HUES6 (cell line): Measurements from ENCODE around the gene IQSEC3.
"Not testable (repeated sequence)": the region's sequence is repeated elsewhere in the genome, so short reads cannot be mapped to it uniquely, and the experiment has no call there.

ENCODE experiments used
- H3K27ac ChIP-seq: 2 replicates; pipeline ENCODE4 v1.7.0; 2013; ENCODE audit warnings: low read depth, mild to moderate bottlenecking, low read length, inconsistent platforms
- H3K27me3 ChIP-seq: 2 replicates; pipeline ENCODE4 v1.6.1; 2013; ENCODE audit warnings: low read length; ENCODE audit not compliant: control insufficient read depth, insufficient read depth
- H3K36me3 ChIP-seq: 2 replicates; pipeline ENCODE4 v1.6.1; 2013; ENCODE audit warnings: low read length; ENCODE audit not compliant: control insufficient read depth, insufficient read depth
- H3K4me1 ChIP-seq: 2 replicates; pipeline ENCODE4 v1.6.1; 2013; ENCODE audit warnings: low read length; ENCODE audit not compliant: control insufficient read depth, insufficient read depth
- H3K4me3 ChIP-seq: 2 replicates; pipeline ENCODE4 v1.5.1; 2013; ENCODE audit warnings: low read depth, low read length
- H3K9ac ChIP-seq: one replicate; pipeline ENCODE4 v1.6.1; 2013; ENCODE audit warnings: mild to moderate bottlenecking, low read length
- H3K9me3 ChIP-seq: 2 replicates; pipeline ENCODE4 v1.6.1; 2013; ENCODE audit warnings: low read depth, low read length; ENCODE audit not compliant: control insufficient read depth, insufficient read depth

IQSEC3 gene

GRCh38 chr12:39555-40265 lies 26.9 kb upstream of the IQSEC3 start:
- H3K27ac ChIP-seq, H3K4me3 ChIP-seq, H3K4me1 ChIP-seq, H3K36me3 ChIP-seq, H3K27me3 ChIP-seq, H3K9ac ChIP-seq, H3K9me3 ChIP-seq: not testable (repeated sequence)

GRCh38 chr12:44352-44751 lies 22.2 kb upstream of the IQSEC3 start:
- H3K9me3 ChIP-seq, H3K36me3 ChIP-seq, H3K27me3 ChIP-seq, H3K4me3 ChIP-seq, H3K27ac ChIP-seq, H3K9ac ChIP-seq, H3K4me1 ChIP-seq: not testable (repeated sequence)

GRCh38 chr12:45235-45990 lies 21.2 kb upstream of the IQSEC3 start:
- not testable (repeated sequence) for H3K9me3 ChIP-seq

GRCh38 chr12:45991-46358 lies 20.6 kb upstream of the IQSEC3 start:
- not testable (repeated sequence) for H3K27ac ChIP-seq, H3K4me3 ChIP-seq

More at GRCh38 chr12:45235-45990, 21.2 kb upstream of the IQSEC3 start:
- H3K36me3 ChIP-seq, H3K4me1 ChIP-seq, H3K9ac ChIP-seq, H3K27ac ChIP-seq, H3K4me3 ChIP-seq, H3K27me3 ChIP-seq: not testable (repeated sequence)

GRCh38 chr12:46542-46941 lies 20.0 kb upstream of the IQSEC3 start:
- H3K27me3 ChIP-seq: not testable (repeated sequence)

More at GRCh38 chr12:45991-46358, 20.6 kb upstream of the IQSEC3 start:
- not testable (repeated sequence) for H3K4me1 ChIP-seq, H3K9me3 ChIP-seq, H3K36me3 ChIP-seq, H3K9ac ChIP-seq, H3K27me3 ChIP-seq

GRCh38 chr12:47699-48226 lies 18.8 kb upstream of the IQSEC3 start:
- not testable (repeated sequence) for H3K36me3 ChIP-seq, H3K9me3 ChIP-seq, H3K9ac ChIP-seq, H3K4me3 ChIP-seq, H3K27me3 ChIP-seq, H3K27ac ChIP-seq, H3K4me1 ChIP-seq

More at GRCh38 chr12:46542-46941, 20.0 kb upstream of the IQSEC3 start:
- H3K9ac ChIP-seq, H3K9me3 ChIP-seq, H3K36me3 ChIP-seq, H3K4me1 ChIP-seq, H3K4me3 ChIP-seq, H3K27ac ChIP-seq: not testable (repeated sequence)

GRCh38 chr12:49149-49548 lies 17.4 kb upstream of the IQSEC3 start:
- H3K36me3 ChIP-seq, H3K4me3 ChIP-seq, H3K4me1 ChIP-seq, H3K9me3 ChIP-seq, H3K27ac ChIP-seq, H3K9ac ChIP-seq: not testable (repeated sequence)
- peaks cover 13% of the 10 kb centered on the region for H3K27me3 ChIP-seq

- H3K36me3 ChIP-seq, H3K9me3 ChIP-seq, H3K9ac ChIP-seq, H3K4me3 ChIP-seq, H3K4me1 ChIP-seq, H3K27ac ChIP-seq: not testable (repeated sequence)
- H3K27me3 ChIP-seq: peaks cover 22% of the 10 kb centered on the region
These were observed 15.5 kb upstream of the IQSEC3 start for GRCh38 chr12:51087-51486.

- not testable (repeated sequence) for H3K36me3 ChIP-seq, H3K9ac ChIP-seq, H3K4me3 ChIP-seq, H3K4me1 ChIP-seq, H3K27ac ChIP-seq, H3K9me3 ChIP-seq
- peaks cover 31% of the 10 kb centered on the region for H3K27me3 ChIP-seq
These were observed 14.6 kb upstream of the IQSEC3 start for GRCh38 chr12:51962-52361.

GRCh38 chr12:52902-53734 lies 13.4 kb upstream of the IQSEC3 start:
- peaks cover 40% of the 10 kb centered on the region for H3K27me3 ChIP-seq
- not testable (repeated sequence) for H3K4me3 ChIP-seq, H3K36me3 ChIP-seq, H3K9me3 ChIP-seq, H3K27ac ChIP-seq, H3K9ac ChIP-seq, H3K4me1 ChIP-seq
